ENCODE data around the gene MYO9B.
"Not testable (repeated sequence)": the region's sequence is repeated elsewhere in the genome, so short reads cannot be mapped to it uniquely, and the experiment has no call there.

MYO9B gene

GRCh38 chr19:17170538-17171297, 95.1 kb downstream of the MYO9B start:
- no peak for DNase-seq (ENCODE audit: low read depth, low spot score)
- no peak overlapping the region for H3K27ac ChIP-seq

DNA sequence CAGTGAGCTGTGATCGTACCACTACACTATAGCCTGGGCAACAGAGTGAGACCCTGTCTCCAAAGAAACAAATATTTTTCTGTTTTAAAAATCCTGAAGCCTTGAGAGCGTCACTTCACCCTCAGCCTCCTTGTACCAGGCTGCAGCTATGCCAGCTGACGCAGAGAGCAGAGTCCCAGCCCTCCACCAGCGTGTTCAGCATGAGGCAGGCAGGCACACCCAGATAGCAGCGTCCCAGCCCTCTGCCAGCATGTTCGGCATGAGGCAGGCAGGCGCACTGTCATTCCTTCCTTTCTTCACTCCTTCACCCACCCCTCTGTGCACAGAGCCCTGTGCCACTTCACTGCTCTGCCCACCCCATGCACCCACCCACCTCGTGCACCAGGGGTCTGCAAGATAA, 96.3 kb downstream of the MYO9B start:
- H3K27ac ChIP-seq: no peak overlapping the region
- no peak for DNase-seq (ENCODE audit: low read depth, low spot score)

GRCh38 chr19:17172624-17173345, 97.2 kb downstream of the MYO9B start:
- no peak for DNase-seq (ENCODE audit: low read depth, low spot score)
- no peak overlapping the region for H3K27ac ChIP-seq

DNA sequence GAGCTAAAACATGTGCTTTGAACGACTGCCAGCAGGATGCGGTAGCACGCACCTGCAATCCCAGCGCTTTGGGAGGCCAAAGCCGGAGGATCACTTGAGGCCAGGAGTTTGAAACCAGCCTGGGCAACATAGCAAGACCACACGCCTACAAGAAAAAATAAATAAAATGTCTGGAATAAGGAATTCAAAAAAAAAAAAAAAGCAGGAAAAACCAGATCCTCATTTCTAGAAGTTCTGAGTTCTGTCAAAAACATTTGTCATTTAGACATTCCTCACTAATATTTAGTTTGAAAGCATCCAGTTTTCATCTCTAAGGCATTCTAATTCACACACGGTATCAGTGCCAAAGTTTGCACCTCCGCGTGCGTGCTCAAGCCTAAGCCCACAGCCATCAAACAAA, 102.7 kb downstream of the MYO9B start:
- no peak overlapping the region for H3K27ac ChIP-seq
- no peak for DNase-seq (ENCODE audit: low read depth, low spot score)

GRCh38 chr19:17180997-17181702, 105.6 kb downstream of the MYO9B start:
- H3K27ac ChIP-seq: no peak overlapping the region
- no peak for DNase-seq (ENCODE audit: low read depth, low spot score)

- DNase-seq (ENCODE audit: low read depth, low spot score): no peak
- H3K27ac ChIP-seq: no peak overlapping the region
Measured at GRCh38 chr19:17183271-17183761, 107.7 kb downstream of the MYO9B start.

DNA sequence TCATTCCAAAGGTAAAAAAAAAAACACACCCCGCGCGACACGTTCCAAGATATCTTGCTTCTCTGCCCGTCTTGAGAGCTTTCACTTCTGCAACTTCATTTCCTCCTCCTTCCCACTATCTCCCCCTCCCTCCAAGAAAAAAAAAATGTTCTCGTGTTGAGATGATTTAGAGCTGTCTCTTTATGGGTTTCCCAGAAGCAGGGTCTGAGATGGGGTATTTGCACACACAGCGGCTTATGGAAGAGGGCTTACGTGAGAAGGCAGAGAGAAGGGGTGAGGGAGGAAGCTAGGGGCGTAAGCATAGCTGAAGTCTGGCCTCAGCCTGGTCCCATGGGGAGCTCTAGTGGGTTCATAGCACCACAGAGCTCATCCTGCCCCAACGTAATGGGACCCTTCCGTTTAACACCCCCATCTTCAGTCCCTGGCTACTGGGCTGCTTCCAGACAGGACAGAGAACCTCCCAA, 108.3 kb downstream of the MYO9B start:
- H3K27ac ChIP-seq: no peak overlapping the region
- DNase-seq (ENCODE audit: low read depth, low spot score): no peak

- no peak overlapping the region for H3K27ac ChIP-seq
- no peak for DNase-seq (ENCODE audit: low read depth, low spot score)
Measured at GRCh38 chr19:17184371-17184841, 108.8 kb downstream of the MYO9B start.

DNA sequence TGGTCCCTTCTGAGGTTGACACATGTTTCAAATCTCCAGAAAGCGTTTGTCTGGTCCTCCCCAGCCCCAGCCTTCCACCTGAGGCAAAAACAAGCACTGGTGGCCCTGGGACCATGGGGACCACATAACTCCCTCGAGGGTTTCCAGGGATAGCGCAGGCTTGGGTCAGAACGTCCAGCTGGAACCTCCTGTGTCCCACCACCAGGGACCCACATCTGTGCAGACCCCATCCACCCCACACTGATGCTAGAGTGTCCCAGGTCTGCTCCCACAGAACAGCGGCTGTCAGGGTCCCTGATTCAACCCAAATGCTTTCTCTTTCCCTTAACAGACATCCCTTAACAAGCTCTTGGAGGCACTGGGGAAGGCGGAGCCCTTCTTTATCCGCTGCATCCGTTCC, 110.0 kb downstream of the MYO9B start:
- no peak overlapping the region for H3K27ac ChIP-seq
- no peak for DNase-seq (ENCODE audit: low read depth, low spot score)

- not testable (repeated sequence) for H3K27ac ChIP-seq; DNase-seq (ENCODE audit: low read depth, low spot score)
Measured at GRCh38 chr19:17191736-17192135, 116.2 kb downstream of the MYO9B start.

GRCh38 chr19:17192751-17193150, 117.2 kb downstream of the MYO9B start:
- no peak for DNase-seq (ENCODE audit: low read depth, low spot score)
- no peak overlapping the region for H3K27ac ChIP-seq

DNA sequence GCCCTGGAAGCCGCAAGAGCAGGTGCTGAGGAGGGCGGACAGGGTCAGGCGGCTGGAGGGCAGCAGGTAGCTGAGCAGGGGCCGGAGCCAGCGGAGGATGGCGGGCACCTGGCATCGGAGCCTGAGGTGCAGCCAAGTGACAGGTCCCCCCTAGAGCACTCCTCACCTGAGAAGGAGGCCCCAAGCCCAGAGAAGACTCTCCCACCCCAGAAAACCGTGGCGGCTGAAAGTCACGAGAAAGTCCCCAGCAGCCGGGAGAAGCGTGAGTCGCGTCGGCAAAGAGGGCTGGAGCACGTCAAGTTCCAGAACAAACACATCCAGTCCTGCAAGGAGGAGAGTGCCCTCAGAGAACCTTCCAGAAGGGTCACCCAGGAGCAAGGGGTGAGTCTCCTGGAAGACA, 119.0 kb downstream of the MYO9B start:
- no peak overlapping the region for H3K27ac ChIP-seq
- DNase-seq (ENCODE audit: low read depth, low spot score): no peak

DNA sequence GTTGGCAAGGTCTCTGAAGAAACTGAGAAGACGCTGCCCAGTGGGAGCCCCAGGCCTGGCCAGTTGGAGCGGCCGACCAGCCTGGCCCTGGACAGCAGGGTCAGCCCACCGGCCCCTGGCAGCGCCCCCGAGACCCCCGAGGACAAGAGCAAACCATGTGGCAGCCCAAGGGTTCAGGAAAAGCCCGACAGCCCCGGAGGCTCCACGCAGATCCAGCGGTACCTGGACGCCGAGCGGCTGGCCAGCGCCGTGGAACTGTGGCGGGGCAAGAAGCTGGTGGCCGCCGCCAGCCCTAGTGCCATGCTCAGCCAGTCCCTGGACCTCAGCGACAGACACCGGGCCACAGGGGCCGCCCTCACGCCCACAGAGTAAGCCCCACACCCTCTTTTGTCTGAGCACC, 119.5 kb downstream of the MYO9B start:
- DNase-seq (ENCODE audit: low read depth, low spot score): no peak

GRCh38 chr19:17196610-17197009, 121.0 kb downstream of the MYO9B start:
- no peak for DNase-seq (ENCODE audit: low read depth, low spot score)

More for the DNA sequence above, 119.5 kb downstream of the MYO9B start:
- no peak overlapping the region for H3K27ac ChIP-seq

GRCh38 chr19:17197666-17198065, 122.1 kb downstream of the MYO9B start:
- DNase-seq (ENCODE audit: low read depth, low spot score): no peak
- no peak overlapping the region for H3K27ac ChIP-seq

More at GRCh38 chr19:17196610-17197009, 121.0 kb downstream of the MYO9B start:
- no peak overlapping the region for H3K27ac ChIP-seq

- no peak overlapping the region for H3K27ac ChIP-seq
- no peak for DNase-seq (ENCODE audit: low read depth, low spot score)
Measured at GRCh38 chr19:17200408-17201079, 125.0 kb downstream of the MYO9B start.

- H3K27ac ChIP-seq: no peak overlapping the region
- peak; percentile 5 for DNase-seq (ENCODE audit: low read depth, low spot score)
Measured at GRCh38 chr19:17202249-17202648, 126.7 kb downstream of the MYO9B start.

DNA sequence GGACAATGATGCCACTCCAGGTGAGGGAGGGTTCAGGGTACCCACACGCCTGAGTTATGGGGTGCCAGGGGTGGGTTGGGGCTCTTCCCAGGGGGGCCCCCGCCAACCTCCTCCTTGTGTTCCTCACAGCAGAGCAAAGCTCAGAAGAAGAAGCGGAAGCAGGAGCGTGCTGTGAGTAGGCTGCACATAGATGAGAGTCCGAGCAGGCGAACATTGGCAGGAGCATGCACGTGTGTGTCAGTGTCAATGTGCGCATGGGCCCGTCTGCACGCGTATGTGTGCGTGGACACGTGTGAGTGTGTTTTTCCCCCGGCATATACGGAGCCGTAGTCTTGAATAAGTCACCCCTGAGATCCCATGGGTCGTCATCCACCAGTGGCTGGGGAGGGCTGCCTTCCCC, 127.1 kb downstream of the MYO9B start:
- H3K27ac ChIP-seq: no peak overlapping the region
- DNase-seq (ENCODE audit: low read depth, low spot score): no peak

GRCh38 chr19:17205237-17206140, 129.9 kb downstream of the MYO9B start:
- DNase-seq (ENCODE audit: low read depth, low spot score): no peak
- no peak overlapping the region for H3K27ac ChIP-seq
